Endothelial cell of umbilical vein (primary cell): ENCODE measurements around the gene VMP1. TPM values are rescaled to one million over a fixed set of nuclear protein-coding genes. Genes with fewer than 3 reads are reported as not detected.

ENCODE experiments used
- BruUV-seq: library from RNA; stranded (reverse); fragments of 400-500 nt; replicated peaks from 2 replicates; lab custom pipeline; 2021; lab: Mats Ljungman, UMichigan
- CTCF ChIA-PET: fragments of 300-600, 350-600 bp; sonication (Branson Sonifier 250); formaldehyde crosslinking; loops from one replicate; lab custom pipeline; 2021; ENCODE audit warnings: antibody characterized with exemption, inconsistent platforms; lab: Charles Lee
- POLR2A ChIA-PET: fragments of 300-600, 350-600 bp; sonication (Branson Sonifier 250); formaldehyde crosslinking; loops from one replicate; lab custom pipeline; 2021; ENCODE audit warnings: antibody characterized with exemption, inconsistent platforms; lab: Charles Lee
- DNase-seq: peaks from one replicate; pipeline ENCODE4 v3.0.0-alpha.2; 2011; ENCODE audit warnings: low read depth, low spot score
- FAIRE-seq: peaks from 2 replicates; lab custom pipeline; 2011; peaks lifted over from hg19 to GRCh38; lab: Jason Lieb, UNC
- H2AFZ ChIP-seq: 2 replicates; pipeline ENCODE4 v1.6.0; 2012; ENCODE audit warnings: low read depth, low read length, control low read depth, inconsistent platforms
- H3K27ac ChIP-seq: 2 replicates; pipeline ENCODE4 v1.5.1; 2011; ENCODE audit warnings: low read depth, mild to moderate bottlenecking, control low read depth, low read length, moderate library complexity; ENCODE audit not compliant: insufficient read depth
- H3K27me3 ChIP-seq, 2 experiments: 2 replicates each; pipeline versions ENCODE4 v1.6.0 to v1.6.1; 2011; ENCODE audit warnings: low read length in 2 of 2, mixed read lengths in 1 of 2; ENCODE audit not compliant: control insufficient read depth in 2 of 2, insufficient read depth in 2 of 2
- H3K36me3 ChIP-seq, 2 experiments: 2 replicates in 1 of 2; 3 replicates in 1 of 2; pipeline ENCODE4 v1.5.1; 2011; ENCODE audit warnings: low read length in 2 of 2, mild to moderate bottlenecking in 1 of 2, moderate library complexity in 1 of 2; ENCODE audit not compliant: control insufficient read depth in 2 of 2, insufficient read depth in 2 of 2; ENCODE audit errors: extremely low read depth in 1 of 2
- H3K4me1 ChIP-seq: 3 replicates; pipeline ENCODE4 v1.5.1; 2011; ENCODE audit warnings: mild to moderate bottlenecking, low read length; ENCODE audit not compliant: control insufficient read depth, insufficient read depth; ENCODE audit errors: extremely low read depth
- H3K4me2 ChIP-seq: 2 replicates; pipeline ENCODE4 v1.6.1; 2011; ENCODE audit warnings: low read length, control low read depth, mixed read lengths; ENCODE audit not compliant: insufficient read depth
- H3K4me3 ChIP-seq, 3 experiments: fragments of 200-600 bp in 1 of 3; sonication (generic), shearing (Covaris generic) in 1 of 3; replicated peaks in 1 of 3; 2 replicates each; pipeline ENCODE4 v1.5.1; 2011 to 2016; ENCODE audit warnings: control low read depth in 3 of 3, low read length in 3 of 3, mild to moderate bottlenecking in 2 of 3, inconsistent platforms in 1 of 3, low read depth in 1 of 3, moderate library complexity in 1 of 3; ENCODE audit not compliant: insufficient read depth in 1 of 3
- H3K79me2 ChIP-seq: 2 replicates; pipeline ENCODE4 v1.6.0; 2012; ENCODE audit warnings: low read length, inconsistent platforms; ENCODE audit not compliant: control insufficient read depth, insufficient read depth
- H3K9ac ChIP-seq: replicated peaks from 2 replicates; pipeline ENCODE3; 2011; ENCODE audit warnings: low read length, control low read depth; ENCODE audit not compliant: insufficient read depth; ENCODE audit errors: extremely low read depth
- H3K9me1 ChIP-seq: replicated peaks from 3 replicates; pipeline ENCODE4 v1.6.0; 2011; ENCODE audit warnings: mild to moderate bottlenecking, low read length; ENCODE audit not compliant: control insufficient read depth, insufficient read depth; ENCODE audit errors: extremely low read depth
- H3K9me3 ChIP-seq: replicated peaks from 2 replicates; pipeline ENCODE4 v1.5.1; 2012; ENCODE audit warnings: low read length, inconsistent platforms; ENCODE audit not compliant: control insufficient read depth, insufficient read depth
- H4K20me1 ChIP-seq: replicated peaks from 2 replicates; pipeline ENCODE3; 2011; ENCODE audit warnings: mild to moderate bottlenecking, low read length; ENCODE audit not compliant: control insufficient read depth, insufficient read depth; ENCODE audit errors: extremely low read depth
- CTCF ChIP-seq, 2 donors: IDR thresholded peaks; 1 replicate in 1 of 2; 2 replicates in 1 of 2; pipeline ENCODE4 v1.5.1; 2011; ENCODE audit warnings: low read length in 2 of 2, mild to moderate bottlenecking in 2 of 2, moderate library complexity in 2 of 2, control low read depth in 1 of 2, inconsistent platforms in 1 of 2, low read depth in 1 of 2; ENCODE audit not compliant: insufficient read depth in 1 of 2; ENCODE audit errors: extremely low read depth in 1 of 2
- EZH2 ChIP-seq: IDR thresholded peaks from 2 replicates; pipeline ENCODE4 v1.6.1; 2012; ENCODE audit warnings: borderline replicate concordance, low read depth, mild to moderate bottlenecking, moderate library complexity, low read length, inconsistent platforms; ENCODE audit not compliant: severe bottlenecking
- FOS ChIP-seq: IDR thresholded peaks from 2 replicates; pipeline ENCODE4 v1.6.1; 2011; ENCODE audit warnings: mild to moderate bottlenecking, low read length, moderate library complexity, borderline replicate concordance; ENCODE audit not compliant: insufficient read depth
- GATA2 ChIP-seq: IDR thresholded peaks from 2 replicates; pipeline ENCODE4 v1.7.0; 2011; ENCODE audit warnings: low read depth, mild to moderate bottlenecking, moderate library complexity, mixed read lengths, low read length; ENCODE audit not compliant: insufficient read length, insufficient read depth
- JUN ChIP-seq: IDR thresholded peaks from 2 replicates; pipeline ENCODE4 v1.6.1; 2011; ENCODE audit warnings: borderline replicate concordance, low read depth; ENCODE audit not compliant: insufficient read length, insufficient read depth
- MAX ChIP-seq: IDR thresholded peaks from 2 replicates; pipeline ENCODE4 v1.6.1; 2011; ENCODE audit not compliant: insufficient read depth, insufficient read length
- MYC ChIP-seq: IDR thresholded peaks from one replicate; pipeline ENCODE4 v1.6.1; 2011; ENCODE audit warnings: mild to moderate bottlenecking, low read depth, low read length
- POLR2A ChIP-seq: IDR thresholded peaks from 2 replicates; pipeline ENCODE4 v1.6.1; 2012; ENCODE audit warnings: low read depth, mild to moderate bottlenecking, control low read depth, low read length
- POLR2AphosphoS5 ChIP-seq: IDR thresholded peaks from 2 replicates; pipeline ENCODE4 v1.6.1; 2012; ENCODE audit warnings: low read depth, mild to moderate bottlenecking, control low read depth, low read length, moderate library complexity; ENCODE audit not compliant: insufficient read depth
- dilution Hi-C: fragments of 300-500 bp; cut with MboI; formaldehyde crosslinking; loops from one replicate; pipeline ENCODE4 v1.15.0; 2019; ENCODE audit warnings: low sequenced_read_pairs; ENCODE audit not compliant: extremely low pct_ligation_motif_present
- intact Hi-C: fragments of 100-400 bp; cut with micrococcal nuclease; formaldehyde crosslinking; loops from one replicate; pipeline ENCODE4 v1.10.0; 2022
- polyA plus RNA-seq, 4 experiments: library from polyadenylated mRNA; depleted of rRNA in 3 of 4; stranded (reverse) in 3 of 4; unstranded in 1 of 4; fragments of >200 nt; gene quantifications; 2 replicates each; pipeline versions ENCODE4 v1.2.1 to v1.2.3, GENCODE V29; 2011 to 2012; ENCODE audit warnings: missing spikeins in 1 of 4
- total RNA-seq: library from RNA; stranded (reverse); gene quantifications from 2 replicates; pipeline ENCODE4 v1.2.3, GENCODE V29; 2021

The VMP1 gene
- total and polyA plus RNA-seq, 2 donors (not counting 3 experiments of a cell fraction or from before 2014, with no cell fraction given): 138 to 270 TPM

GRCh38 chr17:59725691-59726090, 18.2 kb downstream of the VMP1 start:
- TF ChIP-seq EZH2 (no peak), MYC (no peak), GATA2 (no peak), POLR2A (no peak), JUN (no peak), CTCF (IDR thresholded peaks at IDR 0.05; ENCODE audit: extremely low read depth in 1 of 2, insufficient read depth in 1 of 2, low read depth in 1 of 2, low read length in 2 of 2) (no peak), FOS (no peak), MAX (no peak), POLR2AphosphoS5 (no peak)
- no peak overlapping the region for H3K4me2 ChIP-seq
- BruUV-seq: no TSS peak
- peaks cover 70% of the 10 kb centered on the region for H3K79me2 ChIP-seq
- DNase-seq (no peak), FAIRE-seq (no peak)
- no peak overlapping the region for H3K9ac ChIP-seq
- POLR2A ChIA-PET: no interaction called here
- dilution Hi-C loops: no loop called here
- no peaks in the 10 kb centered on the region for H3K9me1 ChIP-seq
- H3K27ac ChIP-seq: no peak overlapping the region
- no peak overlapping the region for H2AFZ ChIP-seq
- no peaks in the 10 kb centered on the region for H3K9me3 ChIP-seq
- intact Hi-C loops: no loop called here
- no peak overlapping the region for H3K4me3 ChIP-seq
- CTCF ChIA-PET: interaction anchor here (1.2 to 2.1 kb wide), 2 partner anchors 17 to 134 kb away, joined by 4 to 5 read pairs; no protein-coding TSS in a partner anchor
- no peaks in the 10 kb centered on the region for H3K36me3 ChIP-seq
- H3K27me3 ChIP-seq: no peaks in the 10 kb centered on the region
- peaks cover 3% of the 10 kb centered on the region for H4K20me1 ChIP-seq
- H3K4me1 ChIP-seq: peaks cover 15% of the 10 kb centered on the region
